ENCODE measurements around the gene FRAT2.

The FRAT2 gene

DNA sequence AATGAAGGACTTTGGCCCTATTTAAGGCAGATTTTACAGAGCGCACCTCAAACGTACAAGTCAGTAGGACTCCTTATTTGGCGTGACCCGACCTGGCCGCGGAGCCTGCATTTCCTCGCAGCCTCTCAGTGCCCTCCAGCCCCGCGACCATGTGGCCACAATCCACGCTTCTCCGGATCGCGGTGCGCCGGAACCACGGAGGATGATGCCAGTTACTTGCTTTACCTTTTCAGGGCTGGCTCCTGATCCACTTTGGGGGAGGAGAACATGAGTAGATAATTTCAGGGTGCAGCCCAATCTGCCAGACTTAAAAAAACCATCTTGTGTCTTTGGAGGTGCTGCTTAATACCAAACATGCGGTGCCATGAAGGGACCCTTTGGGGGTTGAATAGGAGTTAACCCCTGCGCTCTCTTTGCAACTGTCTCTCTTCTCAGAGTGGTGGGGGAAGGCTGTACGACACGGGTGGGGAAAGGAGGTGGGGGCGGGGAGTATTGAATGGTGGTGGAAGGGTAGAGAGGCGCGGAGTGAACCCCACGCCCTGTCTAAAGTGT is 14.0 kb downstream of the FRAT2 start:
- H3K4me3 ChIP-seq (ENCODE audit: low read depth, low read length): peak overlapping the region; percentile 23
- TF ChIP-seq, protein P1, sequence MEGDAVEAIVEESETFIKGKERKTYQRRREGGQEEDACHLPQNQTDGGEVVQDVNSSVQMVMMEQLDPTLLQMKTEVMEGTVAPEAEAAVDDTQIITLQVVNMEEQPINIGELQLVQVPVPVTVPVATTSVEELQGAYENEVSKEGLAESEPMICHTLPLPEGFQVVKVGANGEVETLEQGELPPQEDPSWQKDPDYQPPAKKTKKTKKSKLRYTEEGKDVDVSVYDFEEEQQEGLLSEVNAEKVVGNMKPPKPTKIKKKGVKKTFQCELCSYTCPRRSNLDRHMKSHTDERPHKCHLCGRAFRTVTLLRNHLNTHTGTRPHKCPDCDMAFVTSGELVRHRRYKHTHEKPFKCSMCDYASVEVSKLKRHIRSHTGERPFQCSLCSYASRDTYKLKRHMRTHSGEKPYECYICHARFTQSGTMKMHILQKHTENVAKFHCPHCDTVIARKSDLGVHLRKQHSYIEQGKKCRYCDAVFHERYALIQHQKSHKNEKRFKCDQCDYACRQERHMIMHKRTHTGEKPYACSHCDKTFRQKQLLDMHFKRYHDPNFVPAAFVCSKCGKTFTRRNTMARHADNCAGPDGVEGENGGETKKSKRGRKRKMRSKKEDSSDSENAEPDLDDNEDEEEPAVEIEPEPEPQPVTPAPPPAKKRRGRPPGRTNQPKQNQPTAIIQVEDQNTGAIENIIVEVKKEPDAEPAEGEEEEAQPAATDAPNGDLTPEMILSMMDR (IDR thresholded peaks at IDR 0.05; ENCODE audit: insufficient read depth, low read depth, low read length, missing control alignments): no peak
- no peak for DNase-seq (ENCODE audit: low read depth)

DNA sequence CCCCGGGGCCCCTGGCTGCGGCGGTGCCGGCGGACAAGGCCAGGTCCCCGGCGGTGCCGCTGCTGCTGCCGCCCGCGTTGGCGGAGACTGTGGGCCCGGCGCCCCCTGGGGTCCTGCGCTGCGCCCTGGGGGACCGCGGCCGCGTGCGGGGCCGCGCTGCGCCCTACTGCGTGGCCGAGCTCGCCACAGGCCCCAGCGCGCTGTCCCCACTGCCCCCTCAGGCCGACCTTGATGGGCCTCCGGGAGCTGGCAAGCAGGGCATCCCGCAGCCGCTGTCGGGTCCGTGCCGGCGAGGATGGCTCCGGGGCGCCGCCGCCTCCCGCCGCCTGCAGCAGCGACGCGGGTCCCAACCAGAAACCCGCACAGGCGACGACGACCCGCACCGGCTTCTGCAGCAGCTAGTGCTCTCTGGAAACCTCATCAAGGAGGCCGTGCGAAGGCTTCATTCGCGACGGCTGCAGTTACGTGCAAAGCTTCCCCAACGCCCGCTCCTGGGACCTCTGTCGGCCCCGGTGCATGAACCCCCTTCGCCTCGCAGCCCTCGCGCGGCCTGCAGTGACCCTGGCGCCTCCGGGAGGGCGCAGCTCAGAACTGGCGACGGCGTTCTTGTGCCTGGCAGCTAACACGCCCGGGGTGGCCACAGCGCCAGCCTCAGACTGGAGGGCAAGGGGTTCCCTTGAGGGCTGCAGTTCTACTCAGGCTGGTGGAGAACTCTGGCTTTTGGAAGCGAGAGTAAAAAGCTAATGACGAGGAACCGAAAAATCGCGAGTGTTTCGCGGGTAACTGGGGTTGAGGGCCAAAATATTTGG is 14.7 kb downstream of the FRAT2 start:
- peak; percentile 59 for DNase-seq (ENCODE audit: low read depth)
- TF ChIP-seq, protein P1 (IDR thresholded peaks at IDR 0.05; ENCODE audit: insufficient read depth, low read depth, low read length, missing control alignments): peak; percentile 7
- peak overlapping the region; percentile 61 for H3K4me3 ChIP-seq (ENCODE audit: low read depth, low read length)

DNA sequence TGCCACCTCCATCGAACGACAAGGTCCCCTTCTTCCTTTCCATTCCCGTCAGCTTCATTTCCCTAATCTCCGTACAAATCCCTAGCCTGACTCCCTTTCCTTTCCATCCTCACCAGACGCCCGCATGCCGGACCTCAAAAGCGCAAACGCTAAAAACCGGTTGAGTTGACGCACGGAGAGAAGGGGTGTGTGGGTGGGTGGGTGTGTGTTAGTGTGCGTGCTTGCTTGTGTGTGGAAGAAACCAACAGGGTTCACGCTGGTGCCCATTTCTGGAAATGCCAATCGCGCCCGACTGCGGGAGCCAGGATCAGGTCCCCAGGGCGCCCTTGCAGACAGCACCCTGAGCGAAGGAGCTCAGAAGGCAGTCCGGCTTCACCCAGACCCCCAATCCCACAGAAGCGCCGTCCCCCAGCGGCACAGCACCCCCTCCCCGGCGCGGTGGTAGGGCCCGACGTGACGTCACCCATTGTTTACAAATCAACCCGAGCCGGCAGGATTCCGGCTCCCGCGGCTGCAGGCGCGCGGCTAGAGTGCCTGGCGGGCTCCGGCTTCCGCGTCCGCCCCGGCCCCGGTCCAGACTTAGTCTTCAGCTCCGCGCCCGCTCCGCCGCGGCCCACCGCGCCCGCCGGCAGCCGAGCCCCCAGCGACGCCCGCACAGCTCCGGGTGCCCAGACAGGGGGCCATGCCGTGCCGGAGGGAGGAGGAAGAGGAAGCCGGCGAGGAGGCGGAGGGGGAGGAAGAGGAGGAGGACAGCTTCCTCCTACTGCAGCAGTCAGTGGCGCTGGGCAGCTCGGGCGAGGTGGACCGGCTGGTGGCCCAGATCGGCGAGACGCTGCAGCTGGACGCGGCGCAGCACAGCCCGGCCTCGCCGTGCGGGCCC is 15.5 kb downstream of the FRAT2 start, which contains the start of gene FRAT1:
TSS of gene FRAT1 (plus strand) at position 500 of the 880 bp plus-strand sequence. CDS start at position 683, 183 bp downstream.
- TF ChIP-seq, protein P1 (IDR thresholded peaks at IDR 0.05; ENCODE audit: insufficient read depth, low read depth, low read length, missing control alignments): no peak
- DNase-seq (ENCODE audit: low read depth): peak; percentile 92
- H3K4me3 ChIP-seq (ENCODE audit: low read depth, low read length): peak within 1 kb of the TSS; percentile 61

DNA sequence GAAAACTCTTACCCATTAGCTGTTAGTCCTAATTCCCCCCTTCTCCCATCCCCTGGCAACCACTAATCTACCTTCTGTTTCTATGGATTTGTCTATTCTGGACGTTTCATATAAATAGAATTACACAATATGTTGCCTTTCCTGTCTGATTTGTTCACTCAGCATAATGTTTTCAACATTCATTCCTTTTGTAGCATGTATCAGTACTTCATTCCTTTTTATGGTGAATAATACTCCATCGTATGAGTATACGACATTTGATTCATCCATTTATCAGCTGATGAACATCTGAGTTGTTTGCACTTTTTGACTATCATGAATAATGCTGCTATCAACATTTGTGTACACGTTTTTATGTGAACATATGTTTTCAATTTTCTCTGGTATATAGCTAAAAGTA is 19.9 kb downstream of the FRAT2 start:
- DNase-seq (ENCODE audit: low read depth): no peak
- TF ChIP-seq, protein P1 (IDR thresholded peaks at IDR 0.05; ENCODE audit: insufficient read depth, low read depth, low read length, missing control alignments): no peak
- no peak overlapping the region for H3K4me3 ChIP-seq (ENCODE audit: low read depth, low read length)

DNA sequence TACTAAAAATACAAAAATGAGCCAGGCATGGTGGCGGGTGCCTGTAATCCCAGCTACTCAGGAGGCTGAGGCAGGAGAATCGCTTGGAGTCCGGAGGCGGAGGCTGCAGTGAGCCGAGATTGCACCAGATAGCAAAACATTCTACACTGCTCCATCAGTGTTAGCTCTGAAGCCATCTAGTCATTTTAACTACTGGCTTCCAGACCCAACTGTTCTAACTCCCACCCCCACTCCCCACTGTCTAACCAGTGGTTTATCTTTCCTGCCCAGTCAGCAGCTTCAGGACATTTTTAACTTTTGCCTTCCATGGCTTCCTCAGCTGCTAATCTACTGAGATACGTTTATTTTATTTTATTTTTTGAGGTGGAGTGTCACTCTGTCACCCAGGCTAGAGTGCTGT is 21.6 kb downstream of the FRAT2 start:
- no peak for DNase-seq (ENCODE audit: low read depth)
- no peak overlapping the region for H3K4me3 ChIP-seq (ENCODE audit: low read depth, low read length)
- TF ChIP-seq, protein P1 (IDR thresholded peaks at IDR 0.05; ENCODE audit: insufficient read depth, low read depth, low read length, missing control alignments): no peak

DNA sequence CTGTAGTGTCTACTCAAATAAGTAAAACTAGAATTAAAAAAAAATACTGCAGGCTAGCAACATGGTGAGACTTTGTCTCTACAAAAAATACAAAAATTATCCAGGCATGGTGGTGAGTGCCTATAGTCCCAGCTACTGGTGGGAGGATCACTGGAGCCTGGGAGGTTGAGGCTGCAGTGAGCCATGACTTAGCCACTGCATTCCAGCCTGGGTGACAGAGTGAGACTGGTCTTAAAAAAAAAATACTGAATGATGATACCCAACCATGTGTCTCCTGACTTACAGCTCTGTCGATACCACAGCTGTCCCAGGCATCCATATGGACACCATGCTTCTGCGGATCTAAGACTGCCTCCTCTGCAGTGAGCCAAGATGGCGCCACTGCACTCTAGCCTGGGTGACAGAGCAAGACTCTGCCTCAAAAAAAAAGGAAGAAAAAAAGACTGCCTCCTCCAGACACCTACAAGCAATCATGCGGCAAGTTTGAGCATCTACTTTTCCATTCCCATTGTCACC is 23.4 kb downstream of the FRAT2 start:
- TF ChIP-seq, protein P1 (IDR thresholded peaks at IDR 0.05; ENCODE audit: insufficient read depth, low read depth, low read length, missing control alignments): no peak
- DNase-seq (ENCODE audit: low read depth): no peak
- no peak overlapping the region for H3K4me3 ChIP-seq (ENCODE audit: low read depth, low read length)

Measured in GM12865 (cell line).